NCI-H2029 treated with DMSO at 0.1 percent for 48 hours (cell line): Measurements from ENCODE around the gene DDX43.
"Not testable (repeated sequence)": the region's sequence is repeated elsewhere in the genome, so short reads cannot be mapped to it uniquely, and the experiment has no call there.

Source experiments
- DNase-seq: peaks from one replicate; lab custom pipeline; 2025; lab: John Stamatoyannopoulos, UW

DDX43 gene

DNA sequence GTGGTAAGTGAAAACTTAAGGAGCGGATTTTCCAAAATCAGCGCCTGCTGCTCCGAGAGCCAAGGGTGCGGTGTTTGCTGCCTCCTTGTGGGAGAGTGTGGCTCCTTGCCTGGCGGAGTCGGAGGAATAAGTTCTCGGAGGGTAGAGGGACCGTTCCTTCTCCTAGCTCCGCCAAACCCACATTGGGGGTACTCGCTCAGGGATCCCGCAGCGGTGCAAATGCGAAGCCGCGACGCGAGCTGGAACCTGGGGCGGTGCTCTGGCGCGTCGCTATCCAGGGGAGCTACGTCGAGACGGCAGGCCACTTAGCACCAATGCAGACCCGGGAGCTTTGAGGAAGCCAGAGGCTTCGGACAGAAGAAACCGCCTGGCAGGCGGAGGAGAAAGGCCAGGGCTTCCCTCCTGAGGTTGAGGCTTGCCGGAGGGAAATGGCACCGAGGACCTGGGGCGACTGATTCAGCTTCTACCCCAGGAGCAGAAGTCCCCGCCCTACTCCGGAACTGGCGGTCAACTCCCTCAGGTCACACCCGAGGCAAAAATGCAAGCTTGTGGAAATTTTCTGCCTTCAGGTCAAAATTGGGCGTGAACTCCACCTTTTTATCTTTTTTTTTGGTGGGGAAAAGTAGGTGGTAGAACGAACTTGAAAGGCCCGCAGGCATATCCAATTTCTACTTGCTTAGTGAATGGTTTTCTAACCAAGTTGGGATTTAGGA is 5.7 kb upstream of the DDX43 start:
- DNase-seq, result peak; percentile 31

GRCh38 chr6:73389854-73390253 is 4.8 kb upstream of the DDX43 start:
- no peak for DNase-seq

DNA sequence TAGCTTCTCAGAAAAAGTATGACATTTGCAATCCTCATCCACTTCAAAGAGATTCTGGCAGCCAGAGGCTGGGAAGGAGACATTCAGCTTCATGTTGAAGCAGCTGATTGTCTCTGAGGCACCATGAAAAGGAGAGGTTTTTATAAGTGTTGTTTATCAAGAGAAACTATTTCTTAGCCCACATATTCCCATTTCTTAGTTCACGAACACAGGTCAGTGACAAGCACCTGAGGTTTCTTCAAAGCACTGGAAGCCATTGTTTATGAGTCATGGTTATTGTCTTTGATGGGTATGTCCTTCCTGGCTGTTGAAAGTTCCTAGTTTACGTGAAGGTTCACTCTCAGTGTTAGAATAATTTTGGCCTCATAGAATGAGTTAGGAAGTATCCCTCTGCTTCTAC is 3.0 kb upstream of the DDX43 start:
- no peak for DNase-seq

DNA sequence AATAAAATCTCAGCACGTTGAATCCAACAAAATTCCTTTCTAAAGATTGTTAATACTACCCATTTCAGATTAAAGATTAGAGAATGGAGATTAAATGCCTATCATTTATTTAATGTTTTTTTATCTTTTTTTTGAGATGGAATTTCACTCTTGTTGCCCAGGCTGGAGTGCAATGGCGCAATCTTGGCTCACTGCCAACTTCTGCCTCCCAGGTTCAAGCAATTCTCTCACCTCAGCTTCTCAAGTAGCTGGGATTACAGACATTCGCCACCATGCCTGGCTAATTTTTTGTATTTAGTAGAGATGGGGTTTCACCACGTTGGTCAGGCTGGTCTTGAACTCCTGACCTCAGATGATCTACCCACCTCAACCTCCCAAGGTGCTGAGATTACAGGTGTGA is 2.4 kb upstream of the DDX43 start:
- not testable (repeated sequence) for DNase-seq

- DNase-seq, result no peak
These were observed 1.4 kb upstream of the DDX43 start for GRCh38 chr6:73393278-73393677.

GRCh38 chr6:73395875-73396274 is 1.2 kb downstream of the DDX43 start:
- DNase-seq, result no peak

- no peak for DNase-seq
These were observed 6.0 kb downstream of the DDX43 start for GRCh38 chr6:73400656-73401055.

DNA sequence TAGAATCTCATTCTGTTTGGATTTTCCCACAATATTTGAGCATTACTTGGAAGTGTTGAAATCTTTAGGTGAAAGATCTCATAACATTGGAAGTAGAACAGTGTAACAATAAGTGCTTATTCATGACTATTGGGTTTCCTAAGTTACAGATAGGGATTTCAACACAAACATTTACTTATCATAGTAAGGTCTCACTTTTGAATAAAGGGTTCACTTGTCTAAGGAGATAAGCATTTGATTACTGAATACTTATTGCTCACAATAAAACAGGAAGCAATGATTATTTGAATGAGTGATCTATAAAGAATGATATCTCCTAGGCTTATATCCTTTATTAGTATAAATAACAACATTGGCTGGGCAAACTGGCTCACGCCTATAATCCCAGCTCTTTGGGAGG is 14.8 kb downstream of the DDX43 start:
- DNase-seq, result no peak

DNA sequence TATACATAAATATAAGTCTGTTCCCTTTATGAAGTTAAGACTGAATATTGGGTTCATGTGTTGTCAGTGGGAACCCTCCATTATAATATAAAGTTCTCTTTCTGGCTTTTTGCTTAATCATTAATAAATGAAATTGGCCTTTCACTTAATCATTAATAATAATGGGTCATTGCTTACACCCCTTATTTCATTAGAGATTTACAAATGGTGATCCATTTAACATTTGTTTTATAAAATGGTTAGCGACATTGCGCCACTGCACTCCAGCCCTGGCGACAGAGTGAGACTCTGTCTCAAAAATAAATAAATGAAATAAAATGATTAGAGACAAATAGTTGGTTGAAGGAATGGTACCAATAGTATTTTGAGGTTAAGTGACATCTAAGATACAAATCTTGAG is 18.5 kb downstream of the DDX43 start:
- no peak for DNase-seq

DNA sequence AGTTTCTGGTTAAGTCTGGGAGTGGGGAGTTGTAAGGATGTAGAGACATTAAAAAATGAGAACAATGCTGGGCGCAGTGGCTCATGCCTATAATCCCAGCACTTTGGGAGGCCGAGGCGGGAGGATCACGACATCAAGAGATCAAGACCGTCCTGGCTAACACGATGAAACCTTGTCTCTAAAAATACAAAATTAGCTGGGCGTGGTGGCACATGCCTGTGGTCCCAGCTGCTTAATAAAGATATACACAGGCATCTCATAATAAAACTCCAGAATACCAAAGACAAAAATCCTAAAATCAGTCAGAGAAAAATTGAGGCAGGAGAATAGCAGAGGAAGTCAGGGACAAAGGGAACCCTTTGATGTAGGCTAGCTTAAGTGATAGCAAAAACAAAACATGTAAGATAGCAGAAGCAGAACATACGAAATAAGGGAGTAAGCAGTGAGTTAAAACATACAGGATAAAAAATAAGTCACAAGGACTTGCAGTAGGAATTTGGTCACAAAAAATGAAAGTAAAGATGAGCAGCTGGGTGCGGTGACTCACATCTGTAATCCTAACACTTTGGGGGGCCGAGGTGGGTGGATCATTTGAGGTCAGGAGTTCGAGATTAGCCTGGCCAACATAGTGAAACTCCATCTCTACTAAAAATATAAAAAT is 23.6 kb downstream of the DDX43 start:
- DNase-seq, result no peak

DNA sequence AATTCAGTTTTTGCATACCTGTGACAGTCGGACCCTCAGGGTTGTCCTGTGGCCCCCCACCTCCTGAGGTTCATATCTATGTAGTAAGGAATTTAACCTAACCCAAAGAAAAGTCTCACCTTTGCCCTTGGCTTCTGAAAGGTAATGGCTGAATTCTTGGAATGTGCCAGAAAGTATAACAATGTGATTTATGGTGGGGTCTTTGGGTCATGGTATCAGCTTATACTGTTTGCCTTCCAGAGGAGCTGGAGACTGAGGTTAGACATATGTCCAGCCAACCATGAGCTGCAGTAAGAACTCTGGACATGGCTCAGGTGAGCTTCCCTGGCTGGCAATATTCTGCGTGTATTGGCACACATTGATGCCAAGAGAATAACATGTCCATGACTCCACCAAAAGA is 26.9 kb downstream of the DDX43 start:
- no peak for DNase-seq

GRCh38 chr6:73435236-73435635 is 40.6 kb downstream of the DDX43 start:
- no peak for DNase-seq

GRCh38 chr6:73443555-73443954 is 48.9 kb downstream of the DDX43 start:
- no peak for DNase-seq

- DNase-seq, result peak; percentile 19
These were observed 56.8 kb downstream of the DDX43 start for GRCh38 chr6:73451223-73452106.

DNA sequence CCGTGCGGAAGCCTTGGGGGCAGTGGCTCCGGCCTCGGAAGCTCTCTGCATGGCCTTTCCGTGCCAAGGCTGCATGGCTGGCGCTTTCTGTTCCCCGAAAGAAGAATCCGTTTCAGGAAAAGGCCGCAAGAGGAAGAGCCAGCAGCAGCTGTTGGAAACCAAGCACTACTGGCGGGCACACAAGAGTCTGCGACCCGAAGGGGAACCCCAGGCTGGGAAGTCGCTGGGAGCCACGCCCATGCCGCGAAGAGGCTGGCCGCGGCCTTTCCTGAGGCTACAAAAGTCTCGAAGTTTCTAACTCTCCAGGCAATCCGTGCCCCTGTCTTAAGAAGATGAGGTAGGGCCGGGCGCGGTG is 57.5 kb downstream of the DDX43 start, which contains the start of gene CGAS:
TSS of gene CGAS (minus strand) at position 191 of the 355 bp plus-strand sequence. CDS start at position 75, 116 bp downstream.
- no peak for DNase-seq

DNA sequence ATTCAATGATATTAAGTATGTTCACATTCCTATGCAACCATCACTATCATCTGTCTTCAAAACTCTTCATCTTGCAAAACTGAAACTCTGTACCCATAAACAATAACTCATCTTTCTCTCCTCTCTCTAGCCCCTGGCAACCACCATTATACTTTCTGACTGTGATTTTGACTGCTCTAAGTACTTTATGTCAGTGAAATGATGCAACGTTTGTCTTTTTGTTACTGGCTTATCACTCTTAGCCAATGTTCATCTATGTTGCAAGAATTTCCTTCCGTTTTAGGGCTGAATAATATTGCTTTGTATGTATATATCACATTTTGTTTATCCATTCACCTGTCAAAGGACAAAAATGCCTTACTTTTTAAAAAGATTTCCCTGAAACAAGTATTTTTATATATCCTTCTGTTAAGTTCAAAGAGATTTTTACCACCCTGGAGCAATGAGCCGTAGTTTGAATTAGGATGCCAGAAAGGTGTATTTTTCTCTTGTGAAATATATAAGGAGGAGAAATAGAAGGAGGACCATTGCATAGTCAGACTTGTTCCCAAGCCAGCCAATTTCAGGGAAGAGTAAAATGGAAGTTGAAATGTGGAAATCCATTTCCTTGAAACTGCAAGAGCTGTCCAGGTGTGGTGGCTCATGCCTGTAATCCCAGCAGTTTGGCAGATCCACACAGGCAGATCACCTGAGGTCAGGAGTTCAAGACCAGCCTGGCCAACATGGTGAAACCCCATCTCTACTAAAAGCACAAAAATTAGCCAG is 61.4 kb downstream of the DDX43 start:
- DNase-seq, result no peak

GRCh38 chr6:73459474-73459873 is 64.8 kb downstream of the DDX43 start:
- DNase-seq, result not testable (repeated sequence)

- no peak for DNase-seq
These were observed 65.4 kb downstream of the DDX43 start for GRCh38 chr6:73460056-73460455.

DNA sequence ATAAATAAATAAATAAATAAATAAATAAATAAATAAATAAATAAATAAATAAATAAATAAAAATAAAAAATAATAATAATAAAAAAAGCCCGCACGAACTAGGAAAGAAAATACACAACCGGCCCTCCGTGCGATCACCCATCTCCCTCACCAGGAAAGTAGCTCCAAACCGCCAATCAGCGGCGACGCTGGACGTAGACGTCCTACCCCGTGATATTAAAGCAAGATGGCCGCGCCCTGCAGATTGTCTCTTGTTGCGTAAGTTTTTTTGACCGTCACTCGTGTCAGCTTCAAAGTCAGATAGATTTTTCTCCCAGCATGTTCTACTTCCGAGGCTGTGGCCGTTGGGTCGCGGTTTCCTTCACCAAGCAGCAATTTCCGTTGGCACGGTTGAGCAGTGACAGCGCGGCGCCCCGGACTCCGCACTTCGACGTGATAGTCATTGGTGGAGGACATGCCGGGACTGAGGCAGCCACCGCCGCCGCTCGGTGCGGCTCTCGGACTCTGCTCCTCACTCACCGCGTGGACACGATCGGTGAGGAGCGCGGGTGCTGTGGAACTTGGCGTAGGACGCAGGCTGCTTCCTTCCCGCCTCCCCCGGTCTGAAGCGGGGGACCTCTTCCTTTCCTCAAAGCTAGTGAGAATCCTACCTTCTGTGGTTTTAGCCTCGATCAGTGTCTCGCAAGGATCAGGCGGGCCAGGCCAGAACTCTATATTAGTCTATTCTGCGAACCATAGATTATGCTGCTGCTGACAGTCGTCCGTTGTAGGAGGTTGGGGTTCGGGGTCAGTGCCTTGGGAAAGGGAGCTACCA is 67.1 kb downstream of the DDX43 start, which contains the start of gene MTO1:
TSS of gene MTO1 (plus strand) at position 201 of the 814 bp plus-strand sequence. CDS start at position 319, 118 bp downstream.
- peak; percentile 74 for DNase-seq
